ENCODE measurements around the gene FAM135A.

FAM135A gene

DNA sequence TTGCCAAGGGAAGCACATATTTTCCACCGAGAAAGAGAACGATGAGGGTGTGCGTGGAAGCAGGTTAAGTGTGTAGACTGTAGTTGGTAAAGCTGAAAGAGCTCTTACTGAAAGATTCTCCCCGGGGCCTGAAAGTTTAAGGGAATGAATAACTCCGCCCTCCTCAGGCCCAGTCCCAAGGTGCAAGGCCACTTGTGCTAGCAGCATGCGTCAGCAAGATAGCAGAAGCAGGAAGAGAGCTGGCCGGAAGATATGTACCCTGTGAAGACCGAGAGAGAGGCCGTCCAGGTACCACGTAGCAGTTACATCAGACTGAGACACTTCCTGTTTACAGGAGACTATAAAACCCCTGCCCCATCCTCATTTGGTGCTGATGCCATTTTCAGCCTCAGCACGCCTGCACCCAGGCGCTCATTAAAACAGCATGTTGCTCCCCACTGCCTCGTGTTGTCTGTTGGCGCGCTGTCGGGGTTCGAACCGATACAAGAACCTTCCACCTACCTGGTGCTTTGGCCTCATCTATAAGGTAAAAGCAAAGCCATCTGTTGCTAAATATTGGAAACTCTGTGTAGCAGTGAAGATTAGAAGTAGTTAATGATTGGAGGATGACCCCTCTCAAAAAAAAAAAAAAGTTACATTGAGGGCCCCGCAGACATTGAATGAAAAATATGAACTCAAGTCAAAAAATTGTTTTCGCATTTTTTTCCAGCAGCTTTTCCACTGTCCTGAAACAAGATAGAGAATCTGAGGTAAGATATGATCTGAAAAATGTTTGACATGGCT is 18.6 kb upstream of the FAM135A start:
- H3K4me3 ChIP-seq (ENCODE audit: low read depth, low read length), result no peak overlapping the region
- TF ChIP-seq CTCF (IDR thresholded peaks at IDR 0.05; ENCODE audit: low read depth, low read length) (no peak), MAX (IDR thresholded peaks at IDR 0.05; ENCODE audit: low read depth, low read length) (no peak)
- no peak for DNase-seq (ENCODE audit: low read depth)

GRCh38 chr6:70395301-70395672 is 18.0 kb upstream of the FAM135A start:
- no peak overlapping the region for H3K4me3 ChIP-seq (ENCODE audit: low read depth, low read length)
- TF ChIP-seq MAX (IDR thresholded peaks at IDR 0.05; ENCODE audit: low read depth, low read length) (no peak), MYC (IDR thresholded peaks at IDR 0.05; ENCODE audit: low read depth, low read length) (no peak), CTCF (IDR thresholded peaks at IDR 0.05; ENCODE audit: low read depth, low read length) (no peak), POLR2A (IDR thresholded peaks at IDR 0.05; ENCODE audit: extremely low read depth, insufficient read length) (no peak)
- no peak for DNase-seq (ENCODE audit: low read depth)

- peak; percentile 19 for DNase-seq (ENCODE audit: low read depth)
- no peak overlapping the region for H3K4me3 ChIP-seq (ENCODE audit: low read depth, low read length)
- TF ChIP-seq MAX (IDR thresholded peaks at IDR 0.05; ENCODE audit: low read depth, low read length) (no peak), MYC (IDR thresholded peaks at IDR 0.05; ENCODE audit: low read depth, low read length) (no peak), POLR2A (IDR thresholded peaks at IDR 0.05; ENCODE audit: extremely low read depth, insufficient read length) (no peak), CTCF (IDR thresholded peaks at IDR 0.05; ENCODE audit: low read depth, low read length) (no peak)
Measured at GRCh38 chr6:70396163-70396562, 17.1 kb upstream of the FAM135A start.

DNA sequence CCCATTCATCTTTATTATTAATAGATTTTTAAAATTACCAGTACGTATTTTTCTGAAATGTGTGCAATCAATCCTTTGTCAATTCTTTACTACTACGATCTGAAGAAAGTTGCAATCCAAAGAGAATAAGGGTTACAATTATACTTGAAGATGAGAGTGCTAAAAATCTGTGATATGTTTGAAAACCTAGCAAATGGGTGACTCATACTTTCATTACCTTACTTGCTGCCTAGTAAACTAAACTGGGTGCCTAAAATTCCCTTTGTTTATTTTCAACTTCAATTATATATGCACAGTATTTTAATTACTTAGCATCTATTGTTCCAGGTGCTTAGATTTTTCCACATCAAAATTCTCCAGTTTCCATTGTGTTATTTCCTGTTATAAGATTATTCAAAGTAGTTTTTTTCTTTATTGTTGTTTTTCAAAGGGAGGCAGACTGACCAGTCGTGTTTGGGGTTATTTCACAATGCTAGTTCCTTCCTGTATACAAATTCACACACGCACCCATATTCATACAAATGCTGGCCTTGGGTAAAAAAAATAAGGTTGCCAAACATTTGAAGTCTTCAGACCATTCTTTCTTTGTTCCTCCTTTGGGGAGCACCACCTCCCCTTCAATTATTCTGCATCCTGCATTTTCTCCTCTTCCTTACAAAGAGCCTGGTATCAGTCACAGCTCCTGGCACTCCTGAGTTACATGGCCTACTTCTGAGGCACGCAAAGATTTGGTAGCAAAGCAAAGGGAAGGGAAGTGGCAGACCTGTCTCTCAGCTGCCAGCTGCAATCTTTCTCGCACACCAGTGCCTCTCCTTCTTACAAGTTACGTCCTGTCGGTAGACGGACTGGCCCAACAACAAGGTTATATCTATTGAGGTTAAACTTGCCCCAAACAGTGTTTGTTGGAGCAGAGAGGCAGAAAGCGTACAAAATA is 16.2 kb upstream of the FAM135A start:
- DNase-seq (ENCODE audit: low read depth), result peak; percentile 82
- TF ChIP-seq MYC (IDR thresholded peaks at IDR 0.05; ENCODE audit: low read depth, low read length), result no peak
- TF ChIP-seq POLR2A (IDR thresholded peaks at IDR 0.05; ENCODE audit: extremely low read depth, insufficient read length), result no peak
- 0 out of 2 replicates have a peak, but pooled peaks have one; percentile 29 for TF ChIP-seq MAX (IDR thresholded peaks at IDR 0.05; ENCODE audit: low read depth, low read length)
- no peak for TF ChIP-seq CTCF (IDR thresholded peaks at IDR 0.05; ENCODE audit: low read depth, low read length)
- peak overlapping the region; percentile 14 for H3K4me3 ChIP-seq (ENCODE audit: low read depth, low read length)

- no peak overlapping the region for H3K4me3 ChIP-seq (ENCODE audit: low read depth, low read length)
- DNase-seq (ENCODE audit: low read depth), result no peak
- TF ChIP-seq MYC (IDR thresholded peaks at IDR 0.05; ENCODE audit: low read depth, low read length) (no peak), MAX (IDR thresholded peaks at IDR 0.05; ENCODE audit: low read depth, low read length) (no peak), CTCF (IDR thresholded peaks at IDR 0.05; ENCODE audit: low read depth, low read length) (no peak), POLR2A (IDR thresholded peaks at IDR 0.05; ENCODE audit: extremely low read depth, insufficient read length) (no peak)
Measured at GRCh38 chr6:70398783-70399728, 14.3 kb upstream of the FAM135A start.

Data from NB4 (cell line).